HG02759 (cell line): ENCODE results near the gene IRF4.

ENCODE experiments used
- ATAC-seq: cut with Tn5 transposase; IDR thresholded peaks from one replicate; pipeline ENCODE4 v1.9.1; 2021; ENCODE audit warnings: mild to moderate bottlenecking, moderate library complexity; ENCODE audit not compliant: unreplicated experiment

IRF4 gene

GRCh38 chr6:379410-380181 lies 12.0 kb upstream of the IRF4 start:
- ATAC-seq, result peak; percentile 43

- no peak for ATAC-seq
These were observed 11.0 kb upstream of the IRF4 start for GRCh38 chr6:380234-381218.

DNA sequence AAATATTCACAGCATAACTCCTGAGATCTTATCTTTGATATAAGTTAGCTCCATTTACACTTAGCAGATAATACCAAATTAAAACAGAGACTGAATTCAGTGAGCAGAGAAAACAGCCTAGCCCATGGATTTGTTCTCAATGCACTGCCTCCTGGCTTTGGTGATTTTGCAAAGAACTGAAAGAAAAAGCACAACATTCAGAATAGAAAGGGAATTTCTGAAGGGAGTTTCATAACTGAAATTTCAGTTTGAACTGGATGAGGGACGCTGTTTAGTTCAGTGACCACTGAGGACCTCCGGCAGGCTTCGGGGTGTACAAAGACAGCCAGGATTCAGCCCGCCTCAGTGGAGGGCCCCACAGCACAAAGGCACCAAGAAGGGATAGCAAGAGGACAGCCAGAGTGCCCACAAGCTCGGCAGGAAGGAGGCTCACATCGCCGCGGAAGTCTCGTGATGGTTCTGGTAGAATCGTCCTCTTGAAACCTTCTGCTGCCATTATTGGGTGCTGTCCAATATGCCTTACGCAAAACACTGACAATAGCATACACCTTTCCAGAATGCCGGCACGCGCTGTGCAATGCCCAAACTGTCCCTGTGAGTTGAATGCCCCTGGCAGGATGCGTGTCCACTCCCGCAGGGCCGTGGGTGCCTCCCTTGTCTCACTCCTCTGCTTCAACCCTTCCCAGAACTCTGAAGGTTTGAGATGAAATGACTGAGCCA lies 9.7 kb upstream of the IRF4 start:
- no peak for ATAC-seq

- ATAC-seq, result no peak
These were observed 8.4 kb upstream of the IRF4 start for GRCh38 chr6:382883-383810.

DNA sequence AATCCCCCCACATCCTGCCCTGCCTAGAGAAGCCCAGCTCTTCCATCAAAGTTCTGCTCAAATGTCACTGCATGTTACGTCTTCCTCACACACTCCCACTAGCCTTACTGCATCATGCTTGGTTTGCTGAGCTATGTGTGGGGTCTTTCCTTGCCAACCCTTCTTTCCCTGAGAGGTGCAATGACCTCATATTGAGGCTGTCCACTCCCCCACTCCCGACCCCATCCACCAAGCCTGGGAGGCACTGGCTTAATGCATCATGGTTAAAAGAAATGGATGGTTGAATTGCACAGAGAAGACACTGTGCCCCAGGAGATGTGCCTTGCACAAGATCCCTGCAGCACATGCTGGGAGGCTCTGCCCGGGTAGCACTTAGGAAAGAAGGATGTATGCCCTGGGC lies 7.7 kb upstream of the IRF4 start:
- ATAC-seq, result no peak

GRCh38 chr6:384898-385297 lies 6.7 kb upstream of the IRF4 start:
- no peak for ATAC-seq

- no peak for ATAC-seq
These were observed 5.9 kb upstream of the IRF4 start for GRCh38 chr6:385614-386013.

DNA sequence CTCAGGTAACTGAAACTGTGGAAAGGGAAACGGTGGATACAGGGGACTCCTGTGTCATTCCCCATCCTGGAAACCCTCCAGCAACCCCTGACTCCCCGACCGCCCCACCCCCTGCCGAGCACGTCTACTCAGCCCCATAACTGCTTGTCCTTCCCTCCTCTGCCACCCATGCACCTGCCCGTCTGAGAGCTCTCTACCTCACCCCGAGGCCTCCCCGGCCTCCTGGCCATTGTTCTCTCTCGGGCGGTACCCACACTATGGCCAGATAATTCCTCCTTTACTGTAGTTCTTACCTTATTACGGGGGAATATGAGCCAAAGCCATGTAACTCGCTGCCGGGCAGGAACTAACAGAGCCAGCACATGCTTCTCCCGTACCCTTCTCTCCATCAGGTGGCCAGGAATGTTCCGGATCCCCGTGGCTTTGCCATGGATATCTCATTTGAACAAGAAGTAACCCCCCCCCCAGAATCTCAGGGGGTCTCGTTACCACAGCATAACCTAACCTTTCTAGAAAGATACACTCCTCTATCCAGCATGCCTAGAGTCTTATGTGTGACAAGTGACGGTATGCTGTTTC lies 4.8 kb upstream of the IRF4 start:
- no peak for ATAC-seq

GRCh38 chr6:387293-387741 lies 4.2 kb upstream of the IRF4 start:
- ATAC-seq, result no peak

DNA sequence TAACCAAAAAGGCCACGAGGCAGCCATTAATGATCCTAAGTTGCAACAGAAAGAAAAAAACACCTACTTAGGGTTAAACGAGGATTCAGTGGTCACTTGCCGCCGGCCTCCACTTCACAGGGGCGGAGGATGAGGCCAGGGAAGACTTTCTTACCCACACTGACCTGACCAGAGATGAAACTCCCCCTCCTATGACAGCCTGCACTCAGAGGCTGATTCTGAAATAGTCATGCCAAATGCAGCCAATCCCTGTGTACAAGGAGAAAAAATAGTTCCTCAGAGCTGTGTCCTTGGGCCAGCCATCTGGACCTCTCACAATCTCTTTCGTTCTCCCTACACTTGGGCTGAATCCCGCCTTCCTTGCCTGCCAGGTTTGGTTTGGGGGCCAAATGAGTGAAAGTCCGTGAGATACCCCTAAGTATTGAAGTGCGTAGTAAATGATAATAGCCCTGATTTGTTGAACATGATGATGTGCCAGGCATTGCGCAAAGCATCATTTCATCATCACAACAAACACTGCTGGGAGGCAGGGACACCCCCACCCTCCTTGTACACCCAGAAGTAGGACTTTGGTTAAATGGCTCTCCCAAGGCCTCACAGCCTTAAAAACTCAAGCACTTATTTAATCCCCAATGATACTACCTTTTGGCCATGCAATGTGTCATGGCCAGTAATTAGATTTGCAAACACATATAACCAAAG lies 3.2 kb upstream of the IRF4 start:
- ATAC-seq, result no peak

DNA sequence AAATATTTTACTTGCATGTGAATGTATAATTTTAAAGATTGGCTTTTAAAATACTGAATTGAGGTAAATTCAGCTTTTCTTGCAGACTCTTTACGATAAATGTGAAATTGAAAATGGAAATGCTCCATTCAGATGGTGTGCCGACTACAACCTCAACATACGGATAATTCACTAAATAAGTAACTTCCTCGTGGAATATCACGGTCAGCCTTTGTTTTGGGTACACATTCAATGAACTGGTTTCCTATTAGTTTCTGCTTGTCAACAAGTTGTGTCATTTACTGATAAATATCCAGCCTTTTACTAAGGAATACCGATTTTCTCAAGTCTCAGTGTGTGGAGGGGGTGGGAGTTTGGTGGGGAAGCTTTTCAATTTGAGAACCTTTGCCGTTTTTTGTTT lies 2.4 kb upstream of the IRF4 start:
- ATAC-seq, result no peak

DNA sequence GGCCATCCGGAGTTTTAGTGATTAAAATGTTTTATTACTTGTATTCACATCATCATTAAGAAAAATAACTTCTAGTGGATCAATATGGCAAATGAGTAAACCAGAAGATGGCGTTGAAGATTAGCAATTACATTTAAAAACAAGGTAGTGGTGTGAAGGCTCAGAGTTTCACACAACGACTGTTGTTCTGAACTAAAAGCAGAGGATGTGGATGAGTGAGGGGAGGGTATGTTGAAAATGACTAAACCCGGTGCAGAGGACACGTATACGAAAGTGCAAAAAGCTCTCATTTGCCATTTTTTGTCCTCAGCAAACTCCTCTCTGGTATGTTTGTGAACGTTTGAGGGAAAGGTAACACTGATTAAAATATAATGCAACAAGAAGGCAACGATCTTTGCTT lies 1.9 kb upstream of the IRF4 start:
- ATAC-seq, result peak; percentile 31

DNA sequence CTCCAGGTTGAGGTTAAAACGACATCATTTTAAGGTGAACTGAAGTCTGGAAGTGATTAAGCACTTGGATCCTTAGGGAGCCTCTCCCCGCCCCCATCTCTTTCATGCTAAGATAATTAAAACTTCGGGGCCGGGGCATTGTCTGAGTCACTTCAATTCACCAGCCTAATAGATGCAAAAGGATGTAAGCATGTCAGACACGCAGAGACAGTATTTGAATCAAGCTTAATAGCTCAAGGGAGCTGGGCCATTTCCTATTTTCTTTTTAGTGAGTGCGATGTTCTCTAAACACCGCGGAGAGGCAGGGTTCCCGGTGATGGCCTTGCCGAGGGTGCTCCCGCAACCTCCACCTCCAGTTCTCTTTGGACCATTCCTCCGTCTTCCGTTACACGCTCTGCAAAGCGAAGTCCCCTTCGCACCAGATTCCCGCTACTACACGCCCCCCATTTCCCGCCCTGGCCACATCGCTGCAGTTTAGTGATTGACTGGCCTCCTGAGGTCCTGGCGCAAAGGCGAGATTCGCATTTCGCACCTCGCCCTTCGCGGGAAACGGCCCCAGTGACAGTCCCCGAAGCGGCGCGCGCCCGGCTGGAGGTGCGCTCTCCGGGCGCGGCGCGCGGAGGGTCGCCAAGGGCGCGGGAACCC lies 516 bp upstream of the IRF4 start:
- ATAC-seq, result peak; percentile 5

- ATAC-seq, result no peak
These were observed 1.2 kb downstream of the IRF4 start for GRCh38 chr6:392441-393390.

- ATAC-seq, result no peak
These were observed 2.1 kb downstream of the IRF4 start for GRCh38 chr6:393391-394221.

DNA sequence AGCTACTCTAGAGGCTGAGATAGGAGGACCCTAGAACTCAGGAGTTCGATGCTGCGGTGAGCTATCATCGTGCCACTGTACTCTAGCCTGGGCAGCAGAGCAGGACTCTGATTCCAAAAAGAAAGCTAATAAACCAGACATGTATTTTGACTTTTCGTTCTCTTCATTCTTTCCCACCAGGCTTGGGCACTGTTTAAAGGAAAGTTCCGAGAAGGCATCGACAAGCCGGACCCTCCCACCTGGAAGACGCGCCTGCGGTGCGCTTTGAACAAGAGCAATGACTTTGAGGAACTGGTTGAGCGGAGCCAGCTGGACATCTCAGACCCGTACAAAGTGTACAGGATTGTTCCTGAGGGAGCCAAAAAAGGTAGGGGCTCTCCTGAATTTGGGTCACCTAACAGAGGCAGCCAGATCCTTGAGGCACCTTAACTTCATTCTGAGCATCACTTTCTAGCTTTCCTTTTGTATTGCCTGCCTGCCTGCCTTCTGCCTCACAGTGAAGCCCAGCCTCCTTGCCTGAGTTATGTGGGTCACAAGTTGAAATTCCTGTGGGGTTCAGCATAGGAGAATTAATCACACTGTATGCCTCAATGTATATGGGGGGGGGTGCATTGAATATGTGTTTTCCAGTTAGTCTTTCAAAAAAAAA lies 3.2 kb downstream of the IRF4 start:
- no peak for ATAC-seq
